H1 (cell line): ENCODE results near the gene ARL2. TPM values are rescaled to one million over a fixed set of nuclear protein-coding genes. Genes with fewer than 3 reads are reported as not detected.

ENCODE experiments used
- CTCF ChIA-PET: fragments of 300-600 bp; sonication (Branson Sonifier 250); formaldehyde crosslinking; loops from one replicate; lab custom pipeline; 2021; ENCODE audit not compliant: partially characterized antibody; lab: Charles Lee
- POLR2A ChIA-PET: fragments of 300-600 bp; sonication (Branson Sonifier 250); formaldehyde crosslinking; loops from one replicate; lab custom pipeline; 2021; ENCODE audit warnings: inconsistent platforms; ENCODE audit not compliant: partially characterized antibody; lab: Charles Lee
- DNase-seq, 2 experiments: peaks; one replicate each; pipeline versions ENCODE4 v3.0.0 to v3.0.0-alpha.2; 2010 to 2022; ENCODE audit warnings: low spot score in 2 of 2, low read depth in 1 of 2, mixed read lengths in 1 of 2
- FAIRE-seq: peaks from 2 replicates; lab custom pipeline; 2011; peaks lifted over from hg19 to GRCh38; lab: Jason Lieb, UNC
- H2AFZ ChIP-seq: 2 replicates; pipeline ENCODE4 v1.8.1; 2012; ENCODE audit warnings: low read length, inconsistent platforms
- H2AK5ac ChIP-seq: 2 replicates; pipeline ENCODE4 v1.6.1; 2013; ENCODE audit warnings: low read depth, low read length
- H2BK120ac ChIP-seq: replicated peaks from 2 replicates; pipeline ENCODE3; 2013; ENCODE audit warnings: low read depth, low read length, inconsistent platforms
- H2BK12ac ChIP-seq: 2 replicates; pipeline ENCODE4 v1.6.1; 2013; ENCODE audit warnings: low read depth, low read length
- H2BK15ac ChIP-seq: 2 replicates; pipeline ENCODE4 v1.6.1; 2013; ENCODE audit warnings: low read length
- H2BK20ac ChIP-seq: 2 replicates; pipeline ENCODE4 v1.6.1; 2013; ENCODE audit warnings: low read length
- H2BK5ac ChIP-seq: 2 replicates; pipeline ENCODE4 v1.6.1; 2013; ENCODE audit warnings: low read depth, low read length
- H3K14ac ChIP-seq: 2 replicates; pipeline ENCODE4 v1.6.1; 2013; ENCODE audit warnings: inconsistent platforms; ENCODE audit not compliant: insufficient read length
- H3K18ac ChIP-seq: 2 replicates; pipeline ENCODE4 v1.6.1; 2013; ENCODE audit warnings: low read length; ENCODE audit errors: extremely low read depth
- H3K23ac ChIP-seq: 2 replicates; pipeline ENCODE4 v1.6.1; 2013; ENCODE audit warnings: inconsistent platforms; ENCODE audit not compliant: insufficient read length
- H3K23me2 ChIP-seq: 2 replicates; pipeline ENCODE4 v1.6.1; 2013; ENCODE audit warnings: low read depth, low read length
- H3K27ac ChIP-seq: 2 replicates; pipeline ENCODE4 v1.6.1; 2011; ENCODE audit warnings: low read depth, low read length, inconsistent platforms
- H3K27me3 ChIP-seq, 4 experiments: replicated peaks in 1 of 4; 1 replicate in 1 of 4; 2 replicates in 3 of 4; pipeline versions ENCODE4 v1.6.1 to v1.8.1; 2011 to 2013; ENCODE audit warnings: low read length in 3 of 4, mild to moderate bottlenecking in 3 of 4, inconsistent platforms in 2 of 4, mixed read lengths in 2 of 4, moderate library complexity in 1 of 4; ENCODE audit not compliant: control insufficient read depth in 3 of 4, insufficient read depth in 3 of 4; ENCODE audit errors: extremely low read depth in 1 of 4
- H3K36me3 ChIP-seq, 4 experiments: 2 replicates each; pipeline versions ENCODE4 v1.6.1 to v1.8.1; 2011 to 2013; ENCODE audit warnings: mild to moderate bottlenecking in 4 of 4, low read length in 3 of 4, moderate library complexity in 2 of 4, control low read depth in 1 of 4, inconsistent platforms in 1 of 4; ENCODE audit not compliant: insufficient read depth in 4 of 4, control insufficient read depth in 2 of 4
- H3K4ac ChIP-seq: replicated peaks from 2 replicates; pipeline ENCODE3; 2013; ENCODE audit warnings: low read length, low read depth, mixed read lengths, inconsistent platforms; ENCODE audit not compliant: insufficient read length
- H3K4me1 ChIP-seq, 4 experiments: replicated peaks in 1 of 4; 1 replicate in 1 of 4; 2 replicates in 3 of 4; pipeline versions ENCODE4 v1.6.1 to v1.8.1; 2011 to 2013; ENCODE audit warnings: low read length in 3 of 4, inconsistent platforms in 2 of 4, mixed read lengths in 1 of 4; ENCODE audit not compliant: insufficient read depth in 4 of 4, control insufficient read depth in 3 of 4
- H3K4me2 ChIP-seq, 2 experiments: 2 replicates each; pipeline versions ENCODE4 v1.6.1 to v1.8.1; 2011 to 2013; ENCODE audit warnings: low read depth in 2 of 2, low read length in 2 of 2, control low read depth in 1 of 2, inconsistent platforms in 1 of 2, mild to moderate bottlenecking in 1 of 2; ENCODE audit not compliant: insufficient read depth in 1 of 2
- H3K4me3 ChIP-seq, 4 experiments: fragments of 200-600, 300-600 bp in 1 of 4; sonication (generic), shearing (Covaris generic), sonication (Bioruptor Twin) in 1 of 4; 2 replicates each; pipeline versions ENCODE4 v1.5.1 to v1.8.1; 2011 to 2016; ENCODE audit warnings: low read length in 4 of 4, low read depth in 3 of 4, control low read depth in 2 of 4, inconsistent platforms in 2 of 4, mild to moderate bottlenecking in 2 of 4, mixed read lengths in 1 of 4, moderate library complexity in 1 of 4; ENCODE audit not compliant: insufficient read depth in 2 of 4; ENCODE audit errors: extremely low read depth in 1 of 4
- H3K56ac ChIP-seq: replicated peaks from 2 replicates; pipeline ENCODE3; 2013; ENCODE audit warnings: low read depth, mild to moderate bottlenecking, mixed read lengths, low read length, inconsistent platforms; ENCODE audit not compliant: insufficient read length
- H3K79me1 ChIP-seq: 2 replicates; pipeline ENCODE4 v1.6.1; 2013; ENCODE audit warnings: low read depth, low read length, control low read depth
- H3K79me2 ChIP-seq, 2 experiments: 2 replicates each; pipeline versions ENCODE4 v1.6.1 to v1.8.1; 2012 to 2013; ENCODE audit warnings: low read length in 2 of 2, mild to moderate bottlenecking in 2 of 2, inconsistent platforms in 1 of 2; ENCODE audit not compliant: insufficient read depth in 2 of 2, control insufficient read depth in 1 of 2
- H3K9ac ChIP-seq, 4 experiments: replicated peaks in 1 of 4; 1 replicate in 1 of 4; 2 replicates in 3 of 4; pipeline versions ENCODE4 v1.6.1 to v1.8.1; 2011 to 2013; ENCODE audit warnings: low read depth in 3 of 4, low read length in 3 of 4, control low read depth in 2 of 4, mild to moderate bottlenecking in 2 of 4, moderate library complexity in 2 of 4, inconsistent platforms in 1 of 4; ENCODE audit errors: extremely low read depth in 1 of 4
- H3K9me3 ChIP-seq, 2 experiments: 2 replicates each; pipeline versions ENCODE4 v1.6.1 to v1.8.1; 2012 to 2013; ENCODE audit warnings: mild to moderate bottlenecking in 2 of 2, moderate library complexity in 2 of 2, control low read depth in 1 of 2, inconsistent platforms in 1 of 2, low read depth in 1 of 2, low read length in 1 of 2, mixed read lengths in 1 of 2; ENCODE audit not compliant: insufficient read depth in 2 of 2
- H4K20me1 ChIP-seq, 2 experiments: replicated peaks in 1 of 2; 2 replicates each; pipeline versions ENCODE3 to v1.8.1; 2011 to 2013; ENCODE audit warnings: inconsistent platforms in 2 of 2, low read length in 2 of 2, mild to moderate bottlenecking in 1 of 2; ENCODE audit not compliant: insufficient read depth in 2 of 2, control insufficient read depth in 1 of 2
- H4K5ac ChIP-seq: 2 replicates; pipeline ENCODE4 v1.6.1; 2013; ENCODE audit warnings: low read length, low read depth, mixed read lengths, inconsistent platforms; ENCODE audit not compliant: insufficient read length
- H4K8ac ChIP-seq: 2 replicates; pipeline ENCODE4 v1.8.0; 2013; ENCODE audit warnings: mild to moderate bottlenecking, moderate library complexity, low read length, inconsistent platforms; ENCODE audit not compliant: insufficient read depth; ENCODE audit errors: extremely low read depth
- H4K91ac ChIP-seq: replicated peaks from 2 replicates; pipeline ENCODE3; 2013; ENCODE audit warnings: low read length, mixed read lengths, inconsistent platforms; ENCODE audit not compliant: insufficient read length
- TEAD4 ChIP-seq: IDR thresholded peaks from 2 replicates; pipeline ENCODE4 v1.6.1; 2012; ENCODE audit warnings: low read depth, low read length, inconsistent platforms, mixed read lengths
- WGBS, 2 experiments: shearing (Covaris generic) in 1 of 2; methylation state at CpG; one replicate each; pipeline versions ENCODE4 v1.1.6 to v1.1.7; 2013 to 2015; ENCODE audit warnings: low lambda C conversion rate in 2 of 2, mixed read lengths in 2 of 2, inconsistent platforms in 1 of 2, low coverage in 1 of 2, missing lambda C conversion rate in 1 of 2; ENCODE audit not compliant: insufficient replicate concordance in 2 of 2, insufficient coverage in 1 of 2, insufficient read length in 1 of 2; ENCODE audit errors: extremely low coverage in 1 of 2, missing lambda C conversion rate in 1 of 2; 5-methylcytosine and 5-hydroxymethylcytosine counted together
- polyA plus RNA-seq, 7 experiments: library from polyadenylated mRNA; depleted of rRNA in 3 of 7; stranded (reverse) in 5 of 7; unstranded in 2 of 7; fragments of >200 nt in 5 of 7; fragments of 200-250 nt in 2 of 7; gene quantifications; 1 replicate in 5 of 7; 2 replicates in 1 of 7; 4 replicates in 1 of 7; pipeline versions ENCODE4 v1.2.1 to v1.2.3, GENCODE V29; 2011 to 2013; ENCODE audit warnings: missing spikeins in 2 of 7, mixed read lengths in 2 of 7
- total RNA-seq: library from RNA; stranded (reverse); fragmentation: NEBNext Ultra II Directional; extraction: Animal tissue kit (Norgen Biotek cat#: 25700); gene quantifications from 2 replicates; pipeline ENCODE4 v1.2.1, GENCODE V29; 2021
- TF ChIP-seq, protein P1 (sequence below), 3 experiments: IDR thresholded peaks; 1 replicate in 2 of 3; 2 replicates in 1 of 3; pipeline versions ENCODE4 v1.5.1 to v1.6.1; 2011; ENCODE audit warnings: low read length in 3 of 3, mild to moderate bottlenecking in 3 of 3, inconsistent platforms in 2 of 3, low read depth in 1 of 3, moderate library complexity in 1 of 3; ENCODE audit not compliant: insufficient read depth in 1 of 3; ENCODE audit errors: control extremely low read depth in 1 of 3

Gene ARL2
- total and polyA plus RNA-seq, 2 of the 8 experiments (the other 6 are each of a cell fraction or from before 2014, with no cell fraction given): 186 to 535 TPM

DNA sequence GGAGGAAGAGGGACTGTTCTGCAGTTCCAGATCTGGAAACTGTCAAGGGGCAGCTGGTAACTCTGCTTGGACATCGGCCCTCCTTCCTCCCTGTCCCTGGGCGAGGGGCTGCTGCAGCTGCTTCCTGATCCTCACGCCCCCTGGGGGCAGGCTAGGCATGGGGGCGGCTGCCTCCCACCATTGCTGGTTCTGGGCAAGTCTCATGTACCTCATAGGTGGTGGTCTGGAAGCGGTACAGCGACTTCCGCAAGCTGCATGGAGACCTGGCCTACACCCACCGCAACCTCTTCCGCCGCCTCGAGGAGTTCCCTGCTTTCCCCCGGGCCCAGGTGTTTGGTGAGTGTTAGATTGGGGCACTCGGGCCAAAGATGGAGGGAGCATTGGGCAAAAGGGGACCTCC lies 18.3 kb downstream of the ARL2 start:
- H4K20me1 ChIP-seq: no peaks in the 10 kb centered on the region
- H3K23me2 ChIP-seq: no peaks in the 10 kb centered on the region
- H2BK120ac ChIP-seq: no peak overlapping the region
- H3K79me1 ChIP-seq: no peaks in the 10 kb centered on the region
- no peak overlapping the region for H2BK15ac ChIP-seq
- H3K36me3 ChIP-seq: no peaks in the 10 kb centered on the region; a peak in 2 of 8 replicates
- H3K4me3 ChIP-seq: no peak overlapping the region
- ChIA-PET CTCF (interaction anchor here (0.7 to 3.1 kb wide), 4 partner anchors 19 to 45 kb away, joined by 3 to 12 read pairs (median 5); partner anchors contain the start of gene ARL2), POLR2A (interaction anchor here (1.8 kb wide), 2 partner anchors 9 to 48 kb away, joined by 4 to 10 read pairs; partner anchors contain the start of gene SAC3D1)
- 87% methylated on average over 13 of the region's 13 CpGs; no CpG with 5 or more reads in 1 of the 2 experiments for WGBS, 2 experiments
- no peak overlapping the region for H3K14ac ChIP-seq
- H3K79me2 ChIP-seq: no peaks in the 10 kb centered on the region
- FAIRE-seq: no peak
- no peak overlapping the region for H2BK20ac ChIP-seq
- no peaks in the 10 kb centered on the region; a peak in 2 of 7 replicates for H3K4me1 ChIP-seq
- H4K8ac ChIP-seq: no peak overlapping the region
- no peak overlapping the region for H2BK5ac ChIP-seq
- no peak for DNase-seq
- H3K56ac ChIP-seq: no peak overlapping the region
- no peaks in the 10 kb centered on the region for H3K9me3 ChIP-seq
- no peak overlapping the region for H3K4me2 ChIP-seq
- no peak overlapping the region for H4K5ac ChIP-seq
- no peak for TF ChIP-seq TEAD4
- TF ChIP-seq, protein P1, sequence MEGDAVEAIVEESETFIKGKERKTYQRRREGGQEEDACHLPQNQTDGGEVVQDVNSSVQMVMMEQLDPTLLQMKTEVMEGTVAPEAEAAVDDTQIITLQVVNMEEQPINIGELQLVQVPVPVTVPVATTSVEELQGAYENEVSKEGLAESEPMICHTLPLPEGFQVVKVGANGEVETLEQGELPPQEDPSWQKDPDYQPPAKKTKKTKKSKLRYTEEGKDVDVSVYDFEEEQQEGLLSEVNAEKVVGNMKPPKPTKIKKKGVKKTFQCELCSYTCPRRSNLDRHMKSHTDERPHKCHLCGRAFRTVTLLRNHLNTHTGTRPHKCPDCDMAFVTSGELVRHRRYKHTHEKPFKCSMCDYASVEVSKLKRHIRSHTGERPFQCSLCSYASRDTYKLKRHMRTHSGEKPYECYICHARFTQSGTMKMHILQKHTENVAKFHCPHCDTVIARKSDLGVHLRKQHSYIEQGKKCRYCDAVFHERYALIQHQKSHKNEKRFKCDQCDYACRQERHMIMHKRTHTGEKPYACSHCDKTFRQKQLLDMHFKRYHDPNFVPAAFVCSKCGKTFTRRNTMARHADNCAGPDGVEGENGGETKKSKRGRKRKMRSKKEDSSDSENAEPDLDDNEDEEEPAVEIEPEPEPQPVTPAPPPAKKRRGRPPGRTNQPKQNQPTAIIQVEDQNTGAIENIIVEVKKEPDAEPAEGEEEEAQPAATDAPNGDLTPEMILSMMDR (IDR thresholded peaks at IDR 0.05; ENCODE audit: control extremely low read depth in 1 of 3, insufficient read depth in 1 of 3, low read depth in 1 of 3, low read length in 3 of 3): peak in 1 of 3 experiments; percentile 4; a peak in 1 of 4 replicates
- H2BK12ac ChIP-seq: no peak overlapping the region
- H3K27me3 ChIP-seq: no peaks in the 10 kb centered on the region
- H2AK5ac ChIP-seq: no peak overlapping the region
- H3K23ac ChIP-seq: no peak overlapping the region
- H2AFZ ChIP-seq: no peak overlapping the region
- no peak overlapping the region for H3K4ac ChIP-seq
- no peak overlapping the region for H4K91ac ChIP-seq
- no peak overlapping the region for H3K18ac ChIP-seq
- H3K27ac ChIP-seq: no peak overlapping the region
- H3K9ac ChIP-seq: no peak overlapping the region
